Caco-2 (cell line): ENCODE results near the gene SLC39A7. TPM values are rescaled to one million over a fixed set of nuclear protein-coding genes. Genes with fewer than 3 reads are reported as not detected.

Experiments used
- BruUV-seq: library from RNA; stranded (reverse); fragments of 400-500 nt; replicated peaks from 2 replicates; lab custom pipeline; 2021; lab: Mats Ljungman, UMichigan
- CTCF ChIA-PET: fragments of 300-600 bp; sonication (Branson Sonifier 250); formaldehyde crosslinking; loops from one replicate; lab custom pipeline; 2022; ENCODE audit warnings: antibody characterized with exemption; lab: Charles Lee
- POLR2A ChIA-PET: fragments of 300-600 bp; sonication (Branson Sonifier 250); formaldehyde crosslinking; loops from one replicate; lab custom pipeline; 2022; ENCODE audit warnings: antibody characterized with exemption; lab: Charles Lee
- DNase-seq, 2 experiments: peaks; one replicate each; pipeline versions ENCODE4 v3.0.0 to v3.0.0-alpha.2; 2020 to 2022
- H3K27me3 ChIP-seq: replicated peaks from 2 replicates; pipeline ENCODE4 v1.6.0; 2011; ENCODE audit warnings: low read length; ENCODE audit not compliant: control insufficient read depth, insufficient read depth
- H3K36me3 ChIP-seq: 2 replicates; pipeline ENCODE4 v1.5.1; 2011; ENCODE audit warnings: low read length; ENCODE audit not compliant: control insufficient read depth, insufficient read depth
- H3K4me1 ChIP-seq: fragments of 250-450 bp; sonication (Bioruptor Pico); 2 replicates; pipeline ENCODE4 v1.5.1; 2020; ENCODE audit warnings: mild to moderate bottlenecking
- H3K4me3 ChIP-seq: 2 replicates; pipeline ENCODE4 v1.5.1; 2011; ENCODE audit warnings: low read depth, mild to moderate bottlenecking, control low read depth, low read length
- H3K9me3 ChIP-seq: fragments of 250-450 bp; sonication (Bioruptor Pico); 2 replicates; pipeline ENCODE4 v1.5.1; 2020; ENCODE audit warnings: mild to moderate bottlenecking, moderate library complexity
- H3K27ac Mint-ChIP-seq: one replicate; pipeline ENCODE4 v1.8.0; 2022; ENCODE audit warnings: mixed read lengths; ENCODE audit not compliant: unreplicated experiment
- H3K27me3 Mint-ChIP-seq: one replicate; pipeline ENCODE4 v1.8.0; 2022; ENCODE audit warnings: mixed read lengths; ENCODE audit not compliant: insufficient read depth, unreplicated experiment
- H3K36me3 Mint-ChIP-seq: one replicate; pipeline ENCODE4 v1.8.0; 2022; ENCODE audit warnings: mild to moderate bottlenecking, mixed read lengths; ENCODE audit not compliant: insufficient read depth, unreplicated experiment
- H3K4me1 Mint-ChIP-seq: one replicate; pipeline ENCODE4 v1.8.0; 2022; ENCODE audit warnings: low read depth, mixed read lengths; ENCODE audit not compliant: unreplicated experiment
- H3K4me3 Mint-ChIP-seq: one replicate; pipeline ENCODE4 v1.8.0; 2022; ENCODE audit warnings: mild to moderate bottlenecking, moderate library complexity, mixed read lengths; ENCODE audit not compliant: unreplicated experiment
- H3K9me3 Mint-ChIP-seq: one replicate; pipeline ENCODE4 v1.8.0; 2022; ENCODE audit warnings: mixed read lengths; ENCODE audit not compliant: unreplicated experiment
- CTCF ChIP-seq, 2 experiments: fragments of 200-600 bp in 1 of 2; IDR thresholded peaks; 1 replicate in 1 of 2; 2 replicates in 1 of 2; pipeline versions ENCODE4 v1.5.1 to v1.8.0; 2011 to 2022; ENCODE audit warnings: antibody characterized with exemption in 1 of 2, control low read depth in 1 of 2, inconsistent platforms in 1 of 2, low read depth in 1 of 2, low read length in 1 of 2, mild to moderate bottlenecking in 1 of 2, moderate library complexity in 1 of 2; ENCODE audit not compliant: insufficient read depth in 1 of 2, severe bottlenecking in 1 of 2, unreplicated experiment in 1 of 2
- intact Hi-C: fragments of 100-400 bp; cut with micrococcal nuclease; formaldehyde crosslinking; loops from one replicate; pipeline ENCODE4 v1.10.0; 2022; ENCODE audit not compliant: unreplicated experiment
- total RNA-seq: library from RNA; stranded (reverse); gene quantifications from 2 replicates; pipeline ENCODE4 v1.2.3, GENCODE V29; 2022

Gene SLC39A7
- total RNA-seq, 1 experiment from 2014 or later = 140 TPM

GRCh38 chr6:33198159-33198852 lies 2.4 kb upstream of the SLC39A7 start:
- no peaks in the 10 kb centered on the region for H3K27me3 Mint-ChIP-seq
- ChIA-PET POLR2A (no interaction called here), CTCF (interaction anchor here (1.1 kb wide), 1 partner anchor 26 kb away, joined by 3 read pairs; no protein-coding TSS in a partner anchor)
- no peaks in the 10 kb centered on the region for H3K27me3 ChIP-seq
- H3K9me3 Mint-ChIP-seq = no peaks in the 10 kb centered on the region
- H3K4me3 ChIP-seq = no peak overlapping the region
- H3K27ac Mint-ChIP-seq = peak overlapping the region; percentile 99
- intact Hi-C loops = no loop called here
- BruUV-seq = no TSS peak
- H3K4me1 ChIP-seq = peaks cover 19% of the 10 kb centered on the region
- H3K4me1 Mint-ChIP-seq = peaks cover 36% of the 10 kb centered on the region
- DNase-seq = peak; percentile 61 to 70
- TF ChIP-seq CTCF (IDR thresholded peaks at IDR 0.05; ENCODE audit: insufficient read depth in 1 of 2, low read depth in 1 of 2, low read length in 1 of 2, severe bottlenecking in 1 of 2, unreplicated experiment in 1 of 2) = no peak
- H3K9me3 ChIP-seq = no peaks in the 10 kb centered on the region
- H3K36me3 Mint-ChIP-seq = peaks cover 49% of the 10 kb centered on the region
- H3K4me3 Mint-ChIP-seq = peak overlapping the region; percentile 100
- peaks cover 11% of the 10 kb centered on the region for H3K36me3 ChIP-seq

- Mint-ChIP-seq H3K36me3 (peaks cover 52% of the 10 kb centered on the region), H3K27me3 (no peaks in the 10 kb centered on the region), H3K4me3 (peak overlapping the region; percentile 100), H3K4me1 (peaks cover 36% of the 10 kb centered on the region), H3K27ac (peak overlapping the region; percentile 99), H3K9me3 (no peaks in the 10 kb centered on the region)
- no peak for TF ChIP-seq CTCF (IDR thresholded peaks at IDR 0.05; ENCODE audit: insufficient read depth in 1 of 2, low read depth in 1 of 2, low read length in 1 of 2, severe bottlenecking in 1 of 2, unreplicated experiment in 1 of 2)
- ChIA-PET CTCF (interaction anchor here (0.8 to 1.2 kb wide), 3 partner anchors 9 to 49 kb away, joined by 4 to 6 read pairs (median 4); partner anchors contain the start of gene RING1), POLR2A (interaction anchor here (1.2 kb wide), 1 partner anchor 10 kb away, joined by 5 read pairs; the partner anchor contains the start of gene RING1)
- H3K4me3 ChIP-seq = peak overlapping the region; percentile 67
- H3K36me3 ChIP-seq = peaks cover 13% of the 10 kb centered on the region
- intact Hi-C loops = no loop called here
- H3K4me1 ChIP-seq = peaks cover 20% of the 10 kb centered on the region
- no peaks in the 10 kb centered on the region for H3K27me3 ChIP-seq
- no peaks in the 10 kb centered on the region for H3K9me3 ChIP-seq
- no peak for DNase-seq
- no TSS peak for BruUV-seq
Observed at GRCh38 chr6:33198853-33199436, 1.7 kb upstream of the SLC39A7 start.

- H3K4me3 Mint-ChIP-seq = peak overlapping the region; percentile 100
- Histone ChIP-seq H3K27me3 (no peaks in the 10 kb centered on the region), H3K9me3 (no peaks in the 10 kb centered on the region), H3K4me3 (peak overlapping the region; percentile 67), H3K36me3 (peaks cover 13% of the 10 kb centered on the region), H3K4me1 (peaks cover 24% of the 10 kb centered on the region)
- intact Hi-C loops = loop anchor here (2.0 kb wide), 2 partner anchors 191 to 229 kb away; partner anchors contain the start of gene KIFC1
- no peak for TF ChIP-seq CTCF (IDR thresholded peaks at IDR 0.05; ENCODE audit: insufficient read depth in 1 of 2, low read depth in 1 of 2, low read length in 1 of 2, severe bottlenecking in 1 of 2, unreplicated experiment in 1 of 2)
- no peaks in the 10 kb centered on the region for H3K27me3 Mint-ChIP-seq
- H3K9me3 Mint-ChIP-seq = no peaks in the 10 kb centered on the region
- POLR2A ChIA-PET = interaction anchor here (0.6 to 1.2 kb wide), 7 partner anchors 9 to 1004 kb away, joined by 3 to 10 read pairs (median 6); partner anchors contain the start of gene RING1
- H3K27ac Mint-ChIP-seq = peak overlapping the region; percentile 99
- TSS peak; percentile 36 for BruUV-seq
- peaks cover 59% of the 10 kb centered on the region for H3K36me3 Mint-ChIP-seq
- H3K4me1 Mint-ChIP-seq = peaks cover 36% of the 10 kb centered on the region
- CTCF ChIA-PET = interaction anchor here (0.6 to 1.2 kb wide), 6 partner anchors 9 to 1657 kb away, joined by 3 to 6 read pairs (median 4); partner anchors contain the start of genes RING1 and UQCC2
- peak in 1 of 2 experiments; percentile 87 for DNase-seq
Observed at GRCh38 chr6:33199687-33200218, 914 bp upstream of the SLC39A7 start.
